Limb (tissue), 2 donors: ENCODE data around the gene RPL31.

ENCODE experiments used
- DNase-seq, 2 donors: peaks; one replicate each; pipeline ENCODE4 v3.0.0-alpha.2; 2016; ENCODE audit errors: extremely low spot score in 2 of 2

RPL31 gene

GRCh38 chr2:101001691-101002561 lies at the start of gene RPL31:
RPL31 (plus strand) TSS chr2:101002289; CDS start chr2:101002702, 413 bp downstream.
- peak; percentile 97 to 99 for DNase-seq

- DNase-seq, result no peak
Measured at GRCh38 chr2:100952512-100952911, 49.6 kb upstream of the RPL31 start.

GRCh38 chr2:100953406-100954043 lies 48.6 kb upstream of the RPL31 start:
- DNase-seq, result no peak

GRCh38 chr2:100954044-100954420 lies 48.1 kb upstream of the RPL31 start:
- no peak for DNase-seq

GRCh38 chr2:100955226-100955625 lies 46.9 kb upstream of the RPL31 start:
- no peak for DNase-seq

- DNase-seq, result no peak
Measured at GRCh38 chr2:100956081-100956480, 46.0 kb upstream of the RPL31 start.

GRCh38 chr2:100957996-100958653 lies 44.0 kb upstream of the RPL31 start:
- peak in 1 of 2 donors; percentile 61 for DNase-seq

GRCh38 chr2:100959225-100959880 lies 42.7 kb upstream of the RPL31 start:
- DNase-seq, result no peak

GRCh38 chr2:100960688-100961087 lies 41.4 kb upstream of the RPL31 start:
- DNase-seq, result no peak

GRCh38 chr2:100962366-100963025 lies 39.6 kb upstream of the RPL31 start:
- no peak for DNase-seq

GRCh38 chr2:100963026-100963375 lies 39.1 kb upstream of the RPL31 start:
- no peak for DNase-seq

- DNase-seq, result no peak
Measured at GRCh38 chr2:100964222-100964621, 37.9 kb upstream of the RPL31 start.

GRCh38 chr2:100964681-100965169 lies 37.4 kb upstream of the RPL31 start:
- peak in 1 of 2 donors; percentile 61 for DNase-seq

- DNase-seq, result no peak
Measured at GRCh38 chr2:100965596-100965995, 36.5 kb upstream of the RPL31 start.

- DNase-seq, result no peak
Measured at GRCh38 chr2:100967716-100968115, 34.4 kb upstream of the RPL31 start.

GRCh38 chr2:100968146-100969145 lies 33.6 kb upstream of the RPL31 start:
- no peak for DNase-seq

- no peak for DNase-seq
Measured at GRCh38 chr2:100969998-100970397, 32.1 kb upstream of the RPL31 start.

GRCh38 chr2:100971221-100971620 lies 30.9 kb upstream of the RPL31 start:
- no peak for DNase-seq

GRCh38 chr2:100972452-100972851 lies 29.6 kb upstream of the RPL31 start:
- peak in 1 of 2 donors; percentile 47 for DNase-seq
